KBM-7 (cell line): ENCODE data around the gene SEMA4D.
"Not testable (repeated sequence)": the region's sequence is repeated elsewhere in the genome, so short reads cannot be mapped to it uniquely, and the experiment has no call there.

Experiments
- DNase-seq: peaks from one replicate; pipeline ENCODE4 v3.0.0-alpha.2; 2015
- in situ Hi-C: fragments of 300-500 bp; cut with MboI; formaldehyde crosslinking; loops from 2 replicates; pipeline ENCODE4 v1.14.3; 2020; ENCODE audit warnings: low sequenced_read_pairs, low pct_unique_long_range_greater_than_20kb, mixed read lengths

The SEMA4D gene

GRCh38 chr9:89383721-89384300, 114.1 kb downstream of the SEMA4D start:
- no peak for DNase-seq
- in situ Hi-C loops = no loop called here

GRCh38 chr9:89383030-89383720, 114.7 kb downstream of the SEMA4D start:
- in situ Hi-C loops = no loop called here

GRCh38 chr9:89382026-89382986, 115.6 kb downstream of the SEMA4D start:
- in situ Hi-C loops = no loop called here
- DNase-seq = no peak

More at GRCh38 chr9:89383030-89383720, 114.7 kb downstream of the SEMA4D start:
- no peak for DNase-seq

- in situ Hi-C loops = no loop called here
- DNase-seq = no peak
Measured at GRCh38 chr9:89381308-89381609, 116.7 kb downstream of the SEMA4D start.

GRCh38 chr9:89380437-89381307, 117.2 kb downstream of the SEMA4D start:
- in situ Hi-C loops = no loop called here
- DNase-seq = no peak

GRCh38 chr9:89379508-89380115, 118.3 kb downstream of the SEMA4D start:
- DNase-seq = peak; percentile 61
- in situ Hi-C loops = no loop called here

GRCh38 chr9:89379031-89379430, 118.9 kb downstream of the SEMA4D start:
- in situ Hi-C loops = no loop called here
- DNase-seq = no peak

GRCh38 chr9:89378541-89378940, 119.4 kb downstream of the SEMA4D start:
- in situ Hi-C loops = no loop called here
- no peak for DNase-seq

GRCh38 chr9:89377411-89377810, 120.5 kb downstream of the SEMA4D start:
- in situ Hi-C loops = no loop called here
- no peak for DNase-seq

GRCh38 chr9:89376741-89377351, 121.1 kb downstream of the SEMA4D start:
- no peak for DNase-seq
- in situ Hi-C loops = no loop called here

- in situ Hi-C loops = no loop called here
- no peak for DNase-seq
Measured at GRCh38 chr9:89376286-89376685, 121.6 kb downstream of the SEMA4D start.

GRCh38 chr9:89375191-89375760, 122.6 kb downstream of the SEMA4D start:
- in situ Hi-C loops = no loop called here

GRCh38 chr9:89374176-89374575, 123.7 kb downstream of the SEMA4D start:
- in situ Hi-C loops = no loop called here
- DNase-seq = peak; percentile 57

More at GRCh38 chr9:89375191-89375760, 122.6 kb downstream of the SEMA4D start:
- peak; percentile 83 for DNase-seq

- DNase-seq = no peak
- in situ Hi-C loops = no loop called here
Measured at GRCh38 chr9:89372979-89373378, 124.9 kb downstream of the SEMA4D start.

GRCh38 chr9:89372230-89372816, 125.6 kb downstream of the SEMA4D start:
- no peak for DNase-seq
- in situ Hi-C loops = no loop called here

- in situ Hi-C loops, DNase-seq: not testable (repeated sequence)
Measured at GRCh38 chr9:89371791-89372190, 126.1 kb downstream of the SEMA4D start.

GRCh38 chr9:89370593-89370992, 127.3 kb downstream of the SEMA4D start:
- DNase-seq = no peak
- in situ Hi-C loops = no loop called here

- no peak for DNase-seq
- in situ Hi-C loops = no loop called here
Measured at GRCh38 chr9:89368978-89369377, 128.9 kb downstream of the SEMA4D start.
